Neural cell (in vitro differentiated cells): Measurements from ENCODE around the gene PDE1C.
"Not testable (repeated sequence)": the region's sequence is repeated elsewhere in the genome, so short reads cannot be mapped to it uniquely, and the experiment has no call there.

Experiments
- EP300 ChIP-seq: fragments of 450-650 bp; conservative IDR thresholded peaks from 2 replicates; pipeline ENCODE4 v1.6.1; 2014; ENCODE audit warnings: antibody characterized with exemption, mild to moderate bottlenecking, moderate library complexity; ENCODE audit not compliant: poor library complexity, severe bottlenecking
- EZH2 ChIP-seq: fragments of 200-600, 300-800 bp; shearing (Covaris generic), sonication (generic); IDR thresholded peaks from 2 replicates; pipeline ENCODE4 v1.6.1; 2014; ENCODE audit warnings: antibody characterized with exemption, low read length, borderline replicate concordance, mild to moderate bottlenecking; ENCODE audit not compliant: insufficient read depth, poor library complexity, severe bottlenecking
- POLR2AphosphoS5 ChIP-seq: IDR thresholded peaks from 2 replicates; pipeline ENCODE4 v1.6.1; 2012
- RAD21 ChIP-seq: fragments of 450-650 bp; conservative IDR thresholded peaks from 2 replicates; pipeline ENCODE4 v1.6.1; 2014; ENCODE audit warnings: antibody characterized with exemption, mild to moderate bottlenecking, moderate library complexity
- SMC3 ChIP-seq: fragments of 450-650 bp; conservative IDR thresholded peaks from 2 replicates; pipeline ENCODE4 v1.6.1; 2014; ENCODE audit warnings: antibody characterized with exemption, mild to moderate bottlenecking, moderate library complexity; ENCODE audit not compliant: poor library complexity
- TF ChIP-seq, protein P1 (sequence below): IDR thresholded peaks from 2 replicates; pipeline ENCODE4 v1.6.1; 2012; ENCODE audit warnings: borderline replicate concordance
- TF ChIP-seq, protein P2 (sequence below): fragments of 450-650 bp; IDR thresholded peaks from 2 replicates; pipeline ENCODE4 v1.5.1; 2014; ENCODE audit warnings: antibody characterized with exemption, mild to moderate bottlenecking, moderate library complexity; ENCODE audit not compliant: poor library complexity, severe bottlenecking

DNA sequence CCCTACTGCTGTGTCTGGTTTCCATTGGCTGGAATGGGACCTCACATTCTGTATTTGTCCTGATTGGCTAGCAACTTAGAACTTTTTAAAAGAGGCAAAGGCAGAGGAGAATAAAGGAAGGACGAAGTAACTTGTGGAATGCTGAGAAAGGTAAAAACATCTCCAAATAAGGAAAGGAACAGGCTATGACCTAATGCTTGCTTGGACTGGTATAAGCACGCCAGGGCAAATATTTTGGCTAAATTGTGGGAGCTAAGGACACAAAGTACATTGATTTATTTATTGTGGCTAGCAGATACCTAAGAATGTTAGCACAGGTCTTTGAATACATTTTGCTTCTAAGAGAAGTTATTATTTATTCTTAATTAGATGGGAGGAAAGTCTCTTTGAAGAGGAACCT, 56.7 kb downstream of the PDE1C start:
- not testable (repeated sequence) for TF ChIP-seq EZH2, RAD21, POLR2AphosphoS5, SMC3, EP300
- TF ChIP-seq, protein P1, sequence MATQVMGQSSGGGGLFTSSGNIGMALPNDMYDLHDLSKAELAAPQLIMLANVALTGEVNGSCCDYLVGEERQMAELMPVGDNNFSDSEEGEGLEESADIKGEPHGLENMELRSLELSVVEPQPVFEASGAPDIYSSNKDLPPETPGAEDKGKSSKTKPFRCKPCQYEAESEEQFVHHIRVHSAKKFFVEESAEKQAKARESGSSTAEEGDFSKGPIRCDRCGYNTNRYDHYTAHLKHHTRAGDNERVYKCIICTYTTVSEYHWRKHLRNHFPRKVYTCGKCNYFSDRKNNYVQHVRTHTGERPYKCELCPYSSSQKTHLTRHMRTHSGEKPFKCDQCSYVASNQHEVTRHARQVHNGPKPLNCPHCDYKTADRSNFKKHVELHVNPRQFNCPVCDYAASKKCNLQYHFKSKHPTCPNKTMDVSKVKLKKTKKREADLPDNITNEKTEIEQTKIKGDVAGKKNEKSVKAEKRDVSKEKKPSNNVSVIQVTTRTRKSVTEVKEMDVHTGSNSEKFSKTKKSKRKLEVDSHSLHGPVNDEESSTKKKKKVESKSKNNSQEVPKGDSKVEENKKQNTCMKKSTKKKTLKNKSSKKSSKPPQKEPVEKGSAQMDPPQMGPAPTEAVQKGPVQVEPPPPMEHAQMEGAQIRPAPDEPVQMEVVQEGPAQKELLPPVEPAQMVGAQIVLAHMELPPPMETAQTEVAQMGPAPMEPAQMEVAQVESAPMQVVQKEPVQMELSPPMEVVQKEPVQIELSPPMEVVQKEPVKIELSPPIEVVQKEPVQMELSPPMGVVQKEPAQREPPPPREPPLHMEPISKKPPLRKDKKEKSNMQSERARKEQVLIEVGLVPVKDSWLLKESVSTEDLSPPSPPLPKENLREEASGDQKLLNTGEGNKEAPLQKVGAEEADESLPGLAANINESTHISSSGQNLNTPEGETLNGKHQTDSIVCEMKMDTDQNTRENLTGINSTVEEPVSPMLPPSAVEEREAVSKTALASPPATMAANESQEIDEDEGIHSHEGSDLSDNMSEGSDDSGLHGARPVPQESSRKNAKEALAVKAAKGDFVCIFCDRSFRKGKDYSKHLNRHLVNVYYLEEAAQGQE = not testable (repeated sequence)
- TF ChIP-seq, protein P2, sequence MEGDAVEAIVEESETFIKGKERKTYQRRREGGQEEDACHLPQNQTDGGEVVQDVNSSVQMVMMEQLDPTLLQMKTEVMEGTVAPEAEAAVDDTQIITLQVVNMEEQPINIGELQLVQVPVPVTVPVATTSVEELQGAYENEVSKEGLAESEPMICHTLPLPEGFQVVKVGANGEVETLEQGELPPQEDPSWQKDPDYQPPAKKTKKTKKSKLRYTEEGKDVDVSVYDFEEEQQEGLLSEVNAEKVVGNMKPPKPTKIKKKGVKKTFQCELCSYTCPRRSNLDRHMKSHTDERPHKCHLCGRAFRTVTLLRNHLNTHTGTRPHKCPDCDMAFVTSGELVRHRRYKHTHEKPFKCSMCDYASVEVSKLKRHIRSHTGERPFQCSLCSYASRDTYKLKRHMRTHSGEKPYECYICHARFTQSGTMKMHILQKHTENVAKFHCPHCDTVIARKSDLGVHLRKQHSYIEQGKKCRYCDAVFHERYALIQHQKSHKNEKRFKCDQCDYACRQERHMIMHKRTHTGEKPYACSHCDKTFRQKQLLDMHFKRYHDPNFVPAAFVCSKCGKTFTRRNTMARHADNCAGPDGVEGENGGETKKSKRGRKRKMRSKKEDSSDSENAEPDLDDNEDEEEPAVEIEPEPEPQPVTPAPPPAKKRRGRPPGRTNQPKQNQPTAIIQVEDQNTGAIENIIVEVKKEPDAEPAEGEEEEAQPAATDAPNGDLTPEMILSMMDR = not testable (repeated sequence)
